Measurements from ENCODE around the gene PDE4A. TPM values are rescaled to one million over a fixed set of nuclear protein-coding genes. Genes with fewer than 3 reads are reported as not detected.
A peak's percentile ranks its signal among the peaks of the same experiment; 100 is the strongest.

Gene PDE4A
- total and polyA plus RNA-seq, 4 experiments from 2014 or later, result 0.81 to 5.6 (median 2.9) TPM

DNA sequence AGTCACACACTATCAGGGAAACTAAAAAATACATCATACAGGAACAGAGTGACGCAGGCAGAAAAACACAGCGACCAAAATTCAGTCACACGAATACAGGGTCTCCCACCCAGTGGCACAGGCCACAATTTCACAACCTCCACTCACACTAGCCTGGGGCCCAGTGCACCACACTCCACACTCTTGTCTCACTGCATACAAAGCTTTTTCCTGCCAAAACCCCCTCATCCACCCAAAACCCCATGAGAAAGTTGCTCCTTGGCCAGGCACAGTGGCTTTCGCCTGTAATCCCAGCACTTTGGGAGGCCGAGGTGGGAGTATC lies 95.7 kb downstream of the PDE4A start:
- no peaks in the 10 kb centered on the region for H3K9me3 Mint-ChIP-seq
- Histone ChIP-seq H3K4me1 (ENCODE audit: insufficient read depth, low read length) (peaks cover 40% of the 10 kb centered on the region), H3K36me3 (ENCODE audit: insufficient read depth, low read length) (no peaks in the 10 kb centered on the region), H3K4me3 (ENCODE audit: low read length in 2 of 2) (no peak overlapping the region), H3K27me3 (ENCODE audit: insufficient read depth, low read length) (peaks cover 38% of the 10 kb centered on the region), H3K9me3 (ENCODE audit: control insufficient read depth in 1 of 2, low read length in 2 of 2) (no peaks in the 10 kb centered on the region), H3K27ac (ENCODE audit: low read depth, low read length) (peak overlapping the region; percentile 21)
- peaks cover 0 to 2% of the 10 kb centered on the region in 2 donors for H3K36me3 Mint-ChIP-seq
- peaks cover 18 to 51% (median 32%) of the 10 kb centered on the region in 4 donors for H3K4me1 Mint-ChIP-seq
- H3K27me3 Mint-ChIP-seq, result peaks cover 41 to 42% of the 10 kb centered on the region in 2 donors
- DNase-seq, result peak in 1 of 5 donors; percentile 26
- intact Hi-C loops (cut with micrococcal nuclease), result no loop called here
- peak overlapping the region in 5 of 7 donors; percentile 1 to 48 (median 18) for H3K27ac Mint-ChIP-seq
- peak overlapping the region in 7 of 8 donors; percentile 41 to 74 (median 56) for H3K4me3 Mint-ChIP-seq
- ChIA-PET POLR2A (ENCODE audit: partially characterized antibody) (interaction anchor here (0.8 kb wide), 1 partner anchor 110 kb away, joined by 4 read pairs; no protein-coding TSS in a partner anchor), CTCF (ENCODE audit: partially characterized antibody) (interaction anchor here (1.0 to 1.1 kb wide), 2 partner anchors 9 to 10 kb away, joined by 3 to 5 read pairs; no protein-coding TSS in a partner anchor)

DNA sequence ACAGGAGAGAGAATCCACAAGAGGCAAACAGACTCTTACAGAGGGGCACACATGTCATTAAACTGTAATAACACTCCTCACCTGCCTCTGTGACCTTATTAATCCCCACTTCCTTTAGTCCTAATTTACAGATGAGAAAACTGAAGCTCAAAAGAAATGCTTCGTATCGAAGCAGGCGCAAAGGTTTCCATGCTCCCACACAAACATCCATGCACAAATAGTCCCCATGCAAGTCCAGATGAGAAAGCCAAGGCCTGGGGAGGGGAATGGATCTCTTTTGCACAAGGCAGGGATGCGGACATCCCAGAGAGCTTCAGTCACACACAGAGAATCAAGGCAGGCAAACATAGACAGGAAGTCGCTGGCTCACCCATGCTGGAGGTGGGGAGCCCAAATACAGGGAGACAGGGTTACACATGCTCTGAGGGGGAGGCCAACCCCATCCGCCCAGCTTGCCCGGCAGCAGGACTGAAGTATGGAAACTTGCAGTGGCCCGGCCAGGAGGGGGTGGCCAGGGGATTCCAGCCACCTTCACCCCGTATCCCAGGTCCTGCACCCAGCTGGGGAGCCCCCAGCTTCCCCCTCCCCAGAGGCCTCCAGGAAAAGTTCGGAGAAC lies 96.4 kb downstream of the PDE4A start:
- Mint-ChIP-seq H3K27me3 (peaks cover 41 to 42% of the 10 kb centered on the region in 2 donors), H3K9me3 (no peaks in the 10 kb centered on the region), H3K36me3 (peaks cover 0 to 2% of the 10 kb centered on the region in 2 donors), H3K27ac (peak overlapping the region in 5 of 7 donors; percentile 25 to 81 (median 42)), H3K4me3 (peak overlapping the region in 7 of 8 donors; percentile 50 to 83 (median 74)), H3K4me1 (peaks cover 18 to 51% (median 32%) of the 10 kb centered on the region in 4 donors)
- H3K27ac ChIP-seq (ENCODE audit: low read depth, low read length), result peak overlapping the region; percentile 21
- H3K4me1 ChIP-seq (ENCODE audit: insufficient read depth, low read length), result peaks cover 40% of the 10 kb centered on the region
- POLR2A ChIA-PET (ENCODE audit: partially characterized antibody), result interaction anchor here (0.7 to 1.6 kb wide), 5 partner anchors 37 to 111 kb away, joined by 3 to 4 read pairs (median 4); partner anchors contain the start of gene KRI1
- peaks cover 38% of the 10 kb centered on the region for H3K27me3 ChIP-seq (ENCODE audit: insufficient read depth, low read length)
- CTCF ChIA-PET (ENCODE audit: partially characterized antibody), result interaction anchor here (0.6 to 1.1 kb wide), 3 partner anchors 9 to 55 kb away, joined by 3 read pairs; no protein-coding TSS in a partner anchor
- no peak for DNase-seq
- H3K36me3 ChIP-seq (ENCODE audit: insufficient read depth, low read length), result no peaks in the 10 kb centered on the region
- peak overlapping the region in 1 of 2 donors; percentile 19 for H3K4me3 ChIP-seq (ENCODE audit: low read length in 2 of 2)
- intact Hi-C loops (cut with micrococcal nuclease), result no loop called here
- H3K9me3 ChIP-seq (ENCODE audit: control insufficient read depth in 1 of 2, low read length in 2 of 2), result no peaks in the 10 kb centered on the region

DNA sequence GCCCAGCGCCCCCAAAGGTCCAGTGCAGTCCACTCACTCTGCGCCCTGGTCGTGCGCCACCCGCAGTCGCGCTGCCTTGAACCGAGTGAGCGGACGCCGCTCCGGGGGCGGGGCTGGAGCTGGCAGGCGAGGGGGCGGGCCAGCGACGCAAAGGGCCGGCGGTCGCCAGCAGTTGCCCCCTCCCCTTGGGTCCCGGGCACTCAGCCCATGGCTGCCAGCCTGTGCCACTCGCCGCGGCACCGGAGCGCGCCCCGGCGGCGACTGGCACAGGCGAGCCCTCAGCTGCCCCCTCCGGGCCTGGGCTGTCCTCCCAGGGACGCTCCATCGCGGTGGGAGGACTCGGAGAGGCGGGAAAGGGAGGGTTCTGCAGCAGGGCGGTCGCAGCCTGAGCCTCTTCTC lies 97.0 kb downstream of the PDE4A start, which contains the start of gene S1PR5:
Gene S1PR5, minus strand, starts transcription at position 87 of the 399 bp plus-strand sequence. CDS start 2,436 bp downstream, outside the sequence.
- H3K27ac Mint-ChIP-seq, result peak within 1 kb of the TSS in 6 of 7 donors; percentile 11 to 92 (median 53)
- peak within 1 kb of the TSS; percentile 21 for H3K27ac ChIP-seq (ENCODE audit: low read depth, low read length)
- H3K36me3 Mint-ChIP-seq, result peaks cover 0 to 2% of the 10 kb centered on the region in 2 donors
- peaks cover 18 to 51% (median 32%) of the 10 kb centered on the region in 4 donors for H3K4me1 Mint-ChIP-seq
- DNase-seq, result no peak
- intact Hi-C loops (cut with micrococcal nuclease), result no loop called here
- H3K27me3 ChIP-seq (ENCODE audit: insufficient read depth, low read length), result peaks cover 38% of the 10 kb centered on the region
- H3K4me3 ChIP-seq (ENCODE audit: low read length in 2 of 2), result peak within 1 kb of the TSS; percentile 24 to 28
- CTCF ChIA-PET (ENCODE audit: partially characterized antibody), result interaction anchor here (0.6 to 2.6 kb wide), 4 partner anchors 9 to 55 kb away, joined by 3 to 9 read pairs (median 4); no protein-coding TSS in a partner anchor
- H3K36me3 ChIP-seq (ENCODE audit: insufficient read depth, low read length), result no peaks in the 10 kb centered on the region
- no peaks in the 10 kb centered on the region for H3K9me3 ChIP-seq (ENCODE audit: control insufficient read depth in 1 of 2, low read length in 2 of 2)
- H3K9me3 Mint-ChIP-seq, result no peaks in the 10 kb centered on the region
- H3K27me3 Mint-ChIP-seq, result peaks cover 41 to 42% of the 10 kb centered on the region in 2 donors
- H3K4me1 ChIP-seq (ENCODE audit: insufficient read depth, low read length), result peaks cover 40% of the 10 kb centered on the region
- POLR2A ChIA-PET (ENCODE audit: partially characterized antibody), result interaction anchor here (0.7 to 1.6 kb wide), 4 partner anchors 36 to 87 kb away, joined by 3 to 4 read pairs (median 4); partner anchors contain the start of gene KRI1
- H3K4me3 Mint-ChIP-seq, result peak within 1 kb of the TSS; percentile 49 to 85 (median 81)

DNA sequence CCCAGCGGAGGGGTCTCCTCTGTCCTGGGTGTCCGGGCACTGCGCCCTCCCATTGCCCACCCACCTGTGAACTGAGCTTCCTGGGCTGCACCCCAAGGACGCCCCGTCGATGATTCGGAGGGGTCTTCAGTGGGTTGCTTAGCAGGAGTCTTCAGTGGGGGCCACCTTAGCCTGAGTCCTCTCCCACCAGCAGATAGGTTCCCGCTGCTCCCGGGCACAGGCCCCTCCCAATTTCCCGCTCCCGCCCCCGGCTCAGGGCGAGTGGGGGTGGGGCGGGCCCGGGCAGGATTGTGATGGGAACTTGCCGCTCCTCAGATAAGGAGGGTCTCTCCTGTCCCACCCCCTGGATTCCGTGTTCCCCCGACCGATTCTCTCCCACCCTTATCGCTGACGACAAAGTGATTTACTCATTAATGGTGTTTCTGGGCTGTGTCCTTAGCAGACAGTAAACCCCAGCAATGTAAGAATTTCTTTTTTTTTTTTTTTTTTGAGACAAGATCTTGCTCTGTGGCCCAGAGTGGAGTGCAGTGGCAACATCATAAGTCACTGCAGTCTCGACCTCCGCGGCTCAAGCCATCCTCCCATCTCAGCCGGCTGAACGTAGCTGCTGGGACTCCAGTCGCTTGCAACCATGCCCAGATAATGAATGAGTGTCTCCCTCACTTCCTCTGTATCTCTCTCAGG lies 97.6 kb downstream of the PDE4A start:
- peak overlapping the region; percentile 49 to 85 (median 79) for H3K4me3 Mint-ChIP-seq
- H3K36me3 Mint-ChIP-seq, result peaks cover 0 to 2% of the 10 kb centered on the region in 2 donors
- H3K27ac Mint-ChIP-seq, result peak overlapping the region in 4 of 7 donors; percentile 11 to 92 (median 69)
- DNase-seq, result peak in 2 of 5 donors; percentile 13 to 55
- H3K9me3 Mint-ChIP-seq, result no peaks in the 10 kb centered on the region
- CTCF ChIA-PET (ENCODE audit: partially characterized antibody), result interaction anchor here (0.7 to 2.6 kb wide), 4 partner anchors 10 to 105 kb away, joined by 3 to 9 read pairs (median 4); no protein-coding TSS in a partner anchor
- intact Hi-C loops (cut with micrococcal nuclease), result no loop called here
- POLR2A ChIA-PET (ENCODE audit: partially characterized antibody), result interaction anchor here (1.0 to 1.6 kb wide), 3 partner anchors 35 to 86 kb away, joined by 3 to 4 read pairs (median 3); partner anchors contain the start of gene KRI1
- no peaks in the 10 kb centered on the region for H3K9me3 ChIP-seq (ENCODE audit: control insufficient read depth in 1 of 2, low read length in 2 of 2)
- H3K36me3 ChIP-seq (ENCODE audit: insufficient read depth, low read length), result no peaks in the 10 kb centered on the region
- H3K27me3 ChIP-seq (ENCODE audit: insufficient read depth, low read length), result peaks cover 38% of the 10 kb centered on the region
- H3K27ac ChIP-seq (ENCODE audit: low read depth, low read length), result no peak overlapping the region
- peaks cover 40 to 41% of the 10 kb centered on the region in 2 donors for H3K27me3 Mint-ChIP-seq
- peak overlapping the region; percentile 24 to 28 for H3K4me3 ChIP-seq (ENCODE audit: low read length in 2 of 2)
- H3K4me1 Mint-ChIP-seq, result peaks cover 18 to 51% (median 31%) of the 10 kb centered on the region in 4 donors
- peaks cover 40% of the 10 kb centered on the region for H3K4me1 ChIP-seq (ENCODE audit: insufficient read depth, low read length)

DNA sequence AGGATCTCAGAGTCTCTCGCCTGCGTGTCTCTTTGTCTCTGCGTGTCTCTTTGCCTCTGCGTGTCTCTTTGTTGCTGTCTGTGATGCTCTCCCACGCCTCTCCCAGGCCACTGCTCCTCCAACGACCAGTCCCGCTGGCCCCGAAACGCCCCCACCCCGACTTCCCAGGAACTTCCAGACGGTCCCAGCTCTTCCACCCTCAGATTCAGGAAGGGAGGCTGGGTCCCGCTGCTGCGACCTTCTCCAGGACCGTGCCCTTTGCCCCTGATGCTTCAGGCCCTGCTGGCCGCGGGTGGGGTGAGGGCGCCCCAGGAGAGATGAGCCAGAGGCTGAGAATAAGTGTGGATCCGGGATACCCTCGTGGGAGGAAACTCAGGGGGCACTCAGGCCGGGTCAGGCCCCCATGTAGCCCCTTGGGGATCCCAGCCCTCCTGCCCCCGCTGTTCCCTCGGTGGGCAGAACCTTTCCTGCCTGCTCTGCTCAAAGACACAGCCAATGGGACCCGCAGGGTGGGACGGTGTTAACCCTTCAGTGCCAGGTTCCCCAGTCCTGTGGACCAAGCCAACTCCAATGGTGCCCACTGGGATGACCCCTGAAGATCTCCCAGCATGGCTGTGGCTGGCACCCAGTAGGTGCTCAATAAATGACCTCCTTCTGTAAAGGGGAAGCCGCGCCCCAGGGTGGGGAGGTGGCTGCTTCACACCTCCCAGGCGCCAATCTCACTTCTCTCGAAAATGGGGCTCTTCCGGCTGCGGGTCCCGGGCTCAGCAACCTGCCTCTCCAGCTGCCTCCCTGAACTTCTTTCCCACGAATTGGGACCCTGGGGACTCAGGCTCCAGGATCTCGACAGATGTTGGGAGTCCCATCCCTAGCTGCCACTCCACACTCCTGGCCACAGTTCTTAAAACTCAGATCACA lies 98.4 kb downstream of the PDE4A start:
- peaks cover 31% of the 10 kb centered on the region for H3K27me3 ChIP-seq (ENCODE audit: insufficient read depth, low read length)

More for the DNA sequence above, 98.4 kb downstream of the PDE4A start:
- H3K9me3 ChIP-seq (ENCODE audit: control insufficient read depth in 1 of 2, low read length in 2 of 2), result no peaks in the 10 kb centered on the region
- H3K4me3 ChIP-seq (ENCODE audit: low read length in 2 of 2), result no peak overlapping the region
- intact Hi-C loops (cut with micrococcal nuclease), result no loop called here
- Mint-ChIP-seq H3K4me1 (peaks cover 15 to 43% (median 25%) of the 10 kb centered on the region in 4 donors), H3K9me3 (no peaks in the 10 kb centered on the region), H3K27ac (peak overlapping the region in 5 of 7 donors; percentile 63 to 92 (median 74)), H3K27me3 (peaks cover 33 to 34% of the 10 kb centered on the region in 2 donors), H3K4me3 (peak overlapping the region; percentile 49 to 85 (median 82)), H3K36me3 (no peaks in the 10 kb centered on the region)
- no peak for DNase-seq
- H3K36me3 ChIP-seq (ENCODE audit: insufficient read depth, low read length), result no peaks in the 10 kb centered on the region
- ChIA-PET POLR2A (ENCODE audit: partially characterized antibody) (no interaction called here), CTCF (ENCODE audit: partially characterized antibody) (interaction anchor here (0.7 to 2.6 kb wide), 4 partner anchors 8 to 106 kb away, joined by 3 to 9 read pairs (median 6); no protein-coding TSS in a partner anchor)
- no peak overlapping the region for H3K27ac ChIP-seq (ENCODE audit: low read depth, low read length)
- H3K4me1 ChIP-seq (ENCODE audit: insufficient read depth, low read length), result peaks cover 40% of the 10 kb centered on the region
